Pancreas (tissue), 10 donors: ENCODE results near the gene TDRD7. TPM values are rescaled to one million over a fixed set of nuclear protein-coding genes. Genes with fewer than 3 reads are reported as not detected.

Experiments
- ATAC-seq, 4 donors: fragments of 200-7000 bp; cut with Tn5 transposase; one replicate each; pipeline versions ENCODE4 v1.8.0 to v1.9.1; 2020; ENCODE audit warnings: mild to moderate bottlenecking in 4 of 4, moderate library complexity in 4 of 4
- DNase-seq, 6 donors: peaks; one replicate each; pipeline ENCODE4 v3.0.0-alpha.2; 2020
- FAIRE-seq: peaks from 2 replicates; lab custom pipeline; 2012; peaks lifted over from hg19 to GRCh38; lab: Jason Lieb, UNC
- H3K27ac ChIP-seq, 4 donors: fragments of 200-600 bp; sonication (generic); 1 replicate in 3 of 4; 2 replicates in 1 of 4; pipeline versions ENCODE4 v1.5.0 to v1.8.0; 2020
- H3K27me3 ChIP-seq, 4 donors: fragments of 200-600 bp; one replicate each; pipeline ENCODE4 v1.8.0; 2021
- H3K36me3 ChIP-seq, 3 donors: fragments of 200-600 bp; sonication (generic) in 1 of 3; one replicate each; pipeline versions ENCODE4 v1.5.0 to v1.8.0; 2020 to 2021
- H3K4me1 ChIP-seq, 3 donors: fragments of 200-600 bp; one replicate each; pipeline ENCODE4 v1.8.0; 2021
- H3K4me3 ChIP-seq, 4 donors: fragments of 200-600 bp; sonication (generic) in 2 of 4; one replicate each; pipeline versions ENCODE4 v1.5.0 to v1.8.0; 2020 to 2021
- H3K9me3 ChIP-seq, 4 donors: fragments of 200-600 bp; one replicate each; pipeline ENCODE4 v1.8.0; 2021
- WGBS, 2 donors: extraction: QIAGEN DNeasy Blood & Tissue Kit; methylation state at CpG; one replicate each; pipeline ENCODE4 v1.1.7; 2013; 5-methylcytosine and 5-hydroxymethylcytosine counted together
- intact Hi-C, 3 donors: fragments of 100-400 bp; cut with DNase I; formaldehyde crosslinking; loops; one replicate each; pipeline versions ENCODE4 v1.11.1 to v1.14.2; 2022
- polyA plus RNA-seq, 2 donors: library from polyadenylated mRNA; stranded (reverse); fragments of 200-250 nt; gene quantifications; one replicate each; pipeline ENCODE4 v1.2.3, GENCODE V29; 2013
- total RNA-seq, 6 donors: library from RNA; stranded (reverse); fragmentation: NEBNext Ultra II Directional in 4 of 6; extraction: Animal tissue kit (Norgen Biotek cat#: 25700) in 4 of 6; gene quantifications; one replicate each; pipeline versions ENCODE4 v1.2.1 to v1.2.4, GENCODE V29; 2021 to 2023
- TF ChIP-seq, protein P1 (sequence below), 4 donors: fragments of 200-600 bp; sonication (generic) in 3 of 4; IDR thresholded peaks; one replicate each; pipeline versions ENCODE4 v1.5.0 to v1.8.0; 2021; ENCODE audit warnings: antibody characterized with exemption in 4 of 4
- donor health status: healthy with polysubstance abuse.
- donor health status: DM: no; HTN: no; CAD: no; lungs with moderate emphysema.
- donor health status: DM: no; HTN: no; CAD: no.
- donor health status: control.
- donor health status: control.
- donor health status: Bipolar disorder and iron deficiency.
- donor health status: DM: yes; HTN: yes; CAD: no.
- donor health status: DM: no; HTN: no; CAD: no.
- donor health status: DM: no; HTN: no; CAD: no.
- donor health status: DM: yes; HTN: yes; CAD: no.

The TDRD7 gene
- total and polyA plus RNA-seq, 8 donors = 3.4 to 9.5 (median 4.7) TPM

DNA sequence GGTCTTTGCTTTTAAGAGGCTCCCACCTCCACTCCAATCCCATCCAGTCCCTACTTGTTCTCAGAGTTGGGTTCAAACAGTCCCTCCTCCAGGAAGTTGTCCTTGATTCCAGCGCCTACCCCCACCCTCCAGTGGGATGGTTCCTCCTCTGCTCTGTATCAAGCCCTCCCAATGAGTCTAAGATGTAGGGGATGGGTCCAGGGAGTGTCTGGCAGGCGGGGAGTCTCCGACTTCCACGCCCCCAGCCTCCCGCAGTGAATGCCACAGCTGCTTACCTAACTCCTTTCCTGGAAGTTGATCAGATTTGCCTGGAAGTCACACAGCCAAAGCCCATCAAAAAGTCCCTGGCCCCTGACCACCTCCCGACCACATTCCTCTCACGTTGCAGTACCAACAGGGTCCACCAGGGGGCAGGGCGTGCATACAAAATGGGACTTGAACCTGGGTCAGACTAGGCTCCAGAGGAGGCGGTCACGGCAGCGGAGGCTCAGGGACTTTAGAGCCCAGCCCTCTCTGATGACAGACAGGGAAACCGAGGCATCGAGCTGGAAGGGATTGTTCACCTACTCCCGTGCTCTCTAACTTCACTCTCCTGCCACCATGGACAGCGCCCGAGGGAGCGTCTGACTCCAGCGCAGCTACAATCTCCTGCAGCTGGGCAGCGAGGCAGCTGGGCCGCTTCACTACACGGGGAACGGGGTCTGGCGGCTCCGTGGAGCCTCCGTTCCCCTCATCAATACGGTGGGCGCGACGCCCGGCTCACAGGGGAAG lies 25.0 kb upstream of the TDRD7 start:
- Histone ChIP-seq H3K4me3 (peak overlapping the region in 2 of 4 donors; percentile 11 to 24), H3K9me3 (no peaks in the 10 kb centered on the region), H3K27ac (no peak overlapping the region), H3K4me1 (peaks cover 0 to 10% (median 4%) of the 10 kb centered on the region in 3 donors), H3K27me3 (no peaks in the 10 kb centered on the region), H3K36me3 (no peaks in the 10 kb centered on the region)
- intact Hi-C loops = no loop called here
- DNase-seq = peak; percentile 67 to 94 (median 75)
- ATAC-seq = peak; percentile 75 to 87 (median 84)
- FAIRE-seq = no peak
- 6 to 7% methylated on average over 29 to 30 of the region's 30 CpGs for WGBS, 2 donors
- TF ChIP-seq, protein P1, sequence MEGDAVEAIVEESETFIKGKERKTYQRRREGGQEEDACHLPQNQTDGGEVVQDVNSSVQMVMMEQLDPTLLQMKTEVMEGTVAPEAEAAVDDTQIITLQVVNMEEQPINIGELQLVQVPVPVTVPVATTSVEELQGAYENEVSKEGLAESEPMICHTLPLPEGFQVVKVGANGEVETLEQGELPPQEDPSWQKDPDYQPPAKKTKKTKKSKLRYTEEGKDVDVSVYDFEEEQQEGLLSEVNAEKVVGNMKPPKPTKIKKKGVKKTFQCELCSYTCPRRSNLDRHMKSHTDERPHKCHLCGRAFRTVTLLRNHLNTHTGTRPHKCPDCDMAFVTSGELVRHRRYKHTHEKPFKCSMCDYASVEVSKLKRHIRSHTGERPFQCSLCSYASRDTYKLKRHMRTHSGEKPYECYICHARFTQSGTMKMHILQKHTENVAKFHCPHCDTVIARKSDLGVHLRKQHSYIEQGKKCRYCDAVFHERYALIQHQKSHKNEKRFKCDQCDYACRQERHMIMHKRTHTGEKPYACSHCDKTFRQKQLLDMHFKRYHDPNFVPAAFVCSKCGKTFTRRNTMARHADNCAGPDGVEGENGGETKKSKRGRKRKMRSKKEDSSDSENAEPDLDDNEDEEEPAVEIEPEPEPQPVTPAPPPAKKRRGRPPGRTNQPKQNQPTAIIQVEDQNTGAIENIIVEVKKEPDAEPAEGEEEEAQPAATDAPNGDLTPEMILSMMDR (IDR thresholded peaks at IDR 0.05) = peak; percentile 90 to 97 (median 96)

GRCh38 chr9:97387504-97387886 lies 24.4 kb upstream of the TDRD7 start:
- H3K27me3 ChIP-seq = no peaks in the 10 kb centered on the region
- no peak overlapping the region for H3K27ac ChIP-seq
- peak; percentile 3 to 31 (median 8) for ATAC-seq
- peaks cover 0 to 6% (median 3%) of the 10 kb centered on the region in 3 donors for H3K4me1 ChIP-seq
- 51 to 57% methylated on average over 13 of the region's 13 CpGs for WGBS, 2 donors
- peak overlapping the region in 2 of 4 donors; percentile 11 to 24 for H3K4me3 ChIP-seq
- no peak for DNase-seq
- H3K9me3 ChIP-seq = no peaks in the 10 kb centered on the region
- no peaks in the 10 kb centered on the region for H3K36me3 ChIP-seq
- intact Hi-C loops = no loop called here
- TF ChIP-seq, protein P1 (IDR thresholded peaks at IDR 0.05) = no peak
- FAIRE-seq = no peak

- no peak overlapping the region for H3K27ac ChIP-seq
- WGBS, 2 donors = 63 to 66% methylated on average over 5 of the region's 5 CpGs
- H3K4me3 ChIP-seq = no peak overlapping the region
- H3K4me1 ChIP-seq = no peaks in the 10 kb centered on the region
- ATAC-seq = peak; percentile 42 to 55 (median 48)
- no peaks in the 10 kb centered on the region for H3K27me3 ChIP-seq
- FAIRE-seq = no peak
- TF ChIP-seq, protein P1 (IDR thresholded peaks at IDR 0.05) = no peak
- H3K36me3 ChIP-seq = no peaks in the 10 kb centered on the region
- DNase-seq = peak in 4 of 6 donors; percentile 29 to 60 (median 42)
- intact Hi-C loops = no loop called here
- H3K9me3 ChIP-seq = no peaks in the 10 kb centered on the region
Measured at GRCh38 chr9:97387936-97388684, 23.8 kb upstream of the TDRD7 start.

GRCh38 chr9:97388721-97389238 lies 23.1 kb upstream of the TDRD7 start:
- Histone ChIP-seq H3K27ac (no peak overlapping the region), H3K4me3 (no peak overlapping the region), H3K27me3 (no peaks in the 10 kb centered on the region), H3K4me1 (no peaks in the 10 kb centered on the region), H3K9me3 (no peaks in the 10 kb centered on the region), H3K36me3 (no peaks in the 10 kb centered on the region)
- DNase-seq (peak in 1 of 6 donors; percentile 51), FAIRE-seq (no peak), ATAC-seq (peak in 1 of 4 donors; percentile 35)
- TF ChIP-seq, protein P1 (IDR thresholded peaks at IDR 0.05) = no peak
- intact Hi-C loops = no loop called here
- 67 to 70% methylated on average over 5 of the region's 5 CpGs for WGBS, 2 donors
